Tibial artery (tissue), 4 donors: ENCODE results near the gene BEGAIN.
A peak's percentile ranks its signal among the peaks of the same experiment; 100 is the strongest.

Experiments used
- DNase-seq, 2 donors: peaks; one replicate each; pipeline ENCODE4 v3.0.0-alpha.2; 2019
- H3K27ac ChIP-seq, 2 donors: fragments of 200-600 bp; sonication (generic) in 1 of 2; 1 replicate in 1 of 2; 2 replicates in 1 of 2; pipeline ENCODE4 v1.5.1; 2018 to 2019; ENCODE audit warnings: mild to moderate bottlenecking in 1 of 2
- H3K27me3 ChIP-seq, 2 donors: fragments of 200-600 bp; sonication (generic) in 1 of 2; one replicate each; pipeline versions ENCODE4 v1.5.1 to v1.6.0; 2016 to 2019
- H3K36me3 ChIP-seq, 3 donors: fragments of 200-600 bp; sonication (generic) in 2 of 3; one replicate each; pipeline ENCODE4 v1.5.1; 2016 to 2019; ENCODE audit warnings: mild to moderate bottlenecking in 2 of 3
- H3K4me1 ChIP-seq, 4 donors: fragments of 200-600 bp; sonication (generic) in 2 of 4; 1 replicate in 3 of 4; 2 replicates in 1 of 4; pipeline ENCODE4 v1.5.1; 2016 to 2019
- H3K4me3 ChIP-seq, 2 donors: fragments of 200-600 bp; sonication (generic) in 1 of 2; 1 replicate in 1 of 2; 2 replicates in 1 of 2; pipeline ENCODE4 v1.5.1; 2018 to 2019; ENCODE audit warnings: mild to moderate bottlenecking in 2 of 2
- H3K9me3 ChIP-seq, 3 donors: fragments of 200-600 bp; sonication (generic) in 1 of 3; one replicate each; pipeline ENCODE4 v1.5.1; 2016 to 2019
- CTCF ChIP-seq, 2 experiments: fragments of 200-600 bp in 1 of 2; fragments of 450-650 bp in 1 of 2; IDR thresholded peaks; one replicate each; pipeline ENCODE4 v1.5.1; 2017 to 2019; ENCODE audit warnings: antibody characterized with exemption in 2 of 2, mild to moderate bottlenecking in 1 of 2, moderate library complexity in 1 of 2
- intact Hi-C: fragments of 100-400 bp; cut with DNase I; formaldehyde crosslinking; loops from one replicate; pipeline ENCODE4 v1.15.0; 2023; ENCODE audit warnings: low total_unique reads

BEGAIN gene

GRCh38 chr14:100535287-100536120, 51.7 kb downstream of the BEGAIN start:
- H3K9me3 ChIP-seq: no peaks in the 10 kb centered on the region
- no peak for TF ChIP-seq CTCF (IDR thresholded peaks at IDR 0.05)
- peaks cover 0 to 4% (median 0%) of the 10 kb centered on the region in 3 donors for H3K36me3 ChIP-seq
- intact Hi-C loops: no loop called here
- no peak overlapping the region for H3K4me3 ChIP-seq
- no peak overlapping the region for H3K27ac ChIP-seq
- peaks cover 0 to 6% (median 0%) of the 10 kb centered on the region in 4 donors for H3K4me1 ChIP-seq
- no peaks in the 10 kb centered on the region for H3K27me3 ChIP-seq
- peak; percentile 13 to 57 for DNase-seq

- Histone ChIP-seq H3K27ac (no peak overlapping the region), H3K4me1 (peaks cover 0 to 6% (median 0%) of the 10 kb centered on the region in 4 donors), H3K27me3 (no peaks in the 10 kb centered on the region), H3K4me3 (no peak overlapping the region), H3K36me3 (peaks cover 0 to 8% (median 2%) of the 10 kb centered on the region in 3 donors), H3K9me3 (no peaks in the 10 kb centered on the region)
- no peak for TF ChIP-seq CTCF (IDR thresholded peaks at IDR 0.05)
- peak in 1 of 2 donors; percentile 10 for DNase-seq
- intact Hi-C loops: no loop called here
These were observed 52.5 kb downstream of the BEGAIN start for GRCh38 chr14:100534528-100535286.

- no peak for TF ChIP-seq CTCF (IDR thresholded peaks at IDR 0.05)
- no peak overlapping the region for H3K4me3 ChIP-seq
- DNase-seq: peak; percentile 18 to 63
- no peaks in the 10 kb centered on the region for H3K9me3 ChIP-seq
- intact Hi-C loops: no loop called here
- peaks cover 0 to 6% (median 0%) of the 10 kb centered on the region in 4 donors for H3K4me1 ChIP-seq
- no peak overlapping the region for H3K27ac ChIP-seq
- no peaks in the 10 kb centered on the region for H3K27me3 ChIP-seq
- H3K36me3 ChIP-seq: peaks cover 0 to 16% (median 10%) of the 10 kb centered on the region in 3 donors
These were observed 53.3 kb downstream of the BEGAIN start for GRCh38 chr14:100533656-100534485.

GRCh38 chr14:100532906-100533655, 54.1 kb downstream of the BEGAIN start:
- peaks cover 0 to 6% (median 0%) of the 10 kb centered on the region in 4 donors for H3K4me1 ChIP-seq
- peak; percentile 28 to 59 for DNase-seq
- no peak overlapping the region for H3K4me3 ChIP-seq
- H3K27me3 ChIP-seq: no peaks in the 10 kb centered on the region
- H3K36me3 ChIP-seq: peaks cover 0 to 24% (median 11%) of the 10 kb centered on the region in 3 donors
- intact Hi-C loops: no loop called here
- no peaks in the 10 kb centered on the region for H3K9me3 ChIP-seq
- TF ChIP-seq CTCF (IDR thresholded peaks at IDR 0.05): no peak
- no peak overlapping the region for H3K27ac ChIP-seq
